Fibroblast of pulmonary artery (primary cell): ENCODE data around the gene DCANP1.

Source experiments
- DNase-seq: peaks from one replicate; pipeline ENCODE4 v3.0.0-alpha.2; 2010; ENCODE audit warnings: low read depth
- H3K4me3 ChIP-seq: replicated peaks from 2 replicates; pipeline ENCODE4 v1.5.1; 2011; ENCODE audit warnings: low read depth, mild to moderate bottlenecking, control low read depth, low read length, moderate library complexity
- CTCF ChIP-seq: IDR thresholded peaks from 2 replicates; pipeline ENCODE4 v1.5.1; 2011; ENCODE audit warnings: mild to moderate bottlenecking, control low read depth, low read length, inconsistent platforms; ENCODE audit errors: missing control alignments

The DCANP1 gene

DNA sequence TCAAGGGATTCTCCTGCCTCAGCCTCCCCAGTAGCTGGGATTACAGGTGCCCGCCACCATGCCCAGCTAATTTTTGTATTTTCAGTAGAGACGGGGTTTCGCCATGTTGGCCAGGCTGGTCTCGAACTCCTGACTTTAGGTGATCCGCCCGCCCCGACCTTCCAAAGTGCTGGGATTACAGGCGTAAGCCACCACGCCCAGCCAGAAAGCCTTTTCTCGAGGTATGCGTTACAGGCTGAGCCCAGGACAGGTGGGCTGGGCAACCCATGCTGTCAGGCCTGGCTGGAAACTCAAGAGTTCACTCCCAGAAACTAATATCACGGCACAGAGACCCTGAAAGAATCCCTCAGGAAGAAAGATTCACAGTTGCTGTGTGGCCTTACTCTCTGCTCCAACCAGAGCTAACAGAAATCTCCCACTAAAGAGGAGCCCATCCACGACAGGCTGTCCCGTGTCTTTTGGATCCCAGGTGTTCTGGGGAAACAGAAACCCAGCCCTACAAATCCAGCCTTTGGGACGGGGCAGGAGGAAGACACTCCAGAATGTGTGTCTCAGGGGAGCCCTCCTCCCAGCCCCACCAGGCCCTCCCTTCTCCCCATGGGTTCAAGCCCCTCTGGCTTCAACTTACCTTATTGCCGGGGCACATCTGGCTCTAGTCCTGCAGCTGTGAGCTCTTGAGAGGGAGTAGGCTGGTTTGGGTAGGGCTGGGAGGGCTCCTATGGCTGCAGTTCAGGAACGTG, 4.6 kb upstream of the DCANP1 start:
- DNase-seq, result no peak
- no peak for TF ChIP-seq CTCF
- H3K4me3 ChIP-seq, result no peak overlapping the region

- H3K4me3 ChIP-seq, result no peak overlapping the region
- TF ChIP-seq CTCF, result no peak
- no peak for DNase-seq
These were observed 3.8 kb upstream of the DCANP1 start for GRCh38 chr5:135450952-135451351.

DNA sequence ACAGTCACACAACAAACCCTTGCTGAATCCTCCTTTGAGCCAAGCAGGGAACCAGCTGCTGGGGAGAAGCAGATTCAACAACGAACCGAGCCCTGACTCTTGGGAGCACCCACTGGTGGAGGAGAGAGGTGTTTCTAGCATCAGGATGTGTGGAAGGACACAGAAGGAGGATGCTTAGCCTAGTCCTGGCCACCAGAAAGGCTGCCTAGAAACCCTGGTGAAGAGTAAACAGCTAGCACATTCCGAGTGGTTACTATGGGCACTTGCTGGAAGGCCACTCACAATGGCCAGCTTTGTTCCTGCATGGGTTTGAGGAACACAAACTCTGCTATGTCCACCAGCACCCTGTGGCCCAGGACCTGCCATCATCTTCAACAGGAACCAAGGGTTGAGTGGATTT, 3.2 kb upstream of the DCANP1 start:
- no peak for DNase-seq
- H3K4me3 ChIP-seq, result no peak overlapping the region
- no peak for TF ChIP-seq CTCF

GRCh38 chr5:135449644-135450043, 2.5 kb upstream of the DCANP1 start:
- no peak for TF ChIP-seq CTCF
- DNase-seq, result no peak
- no peak overlapping the region for H3K4me3 ChIP-seq

- TF ChIP-seq CTCF, result no peak
- no peak overlapping the region for H3K4me3 ChIP-seq
- no peak for DNase-seq
These were observed 1.8 kb upstream of the DCANP1 start for GRCh38 chr5:135448791-135449507.

GRCh38 chr5:135448071-135448739, 1.1 kb upstream of the DCANP1 start:
- no peak for DNase-seq
- no peak for TF ChIP-seq CTCF
- H3K4me3 ChIP-seq, result no peak overlapping the region
